Endothelial cell of umbilical vein (primary cell): ENCODE measurements around the gene BCAR1. TPM values are rescaled to one million over a fixed set of nuclear protein-coding genes. Genes with fewer than 3 reads are reported as not detected.

ENCODE experiments used
- BruUV-seq: library from RNA; stranded (reverse); fragments of 400-500 nt; replicated peaks from 2 replicates; lab custom pipeline; 2021; lab: Mats Ljungman, UMichigan
- CTCF ChIA-PET: fragments of 300-600, 350-600 bp; sonication (Branson Sonifier 250); formaldehyde crosslinking; loops from one replicate; lab custom pipeline; 2021; ENCODE audit warnings: antibody characterized with exemption, inconsistent platforms; lab: Charles Lee
- POLR2A ChIA-PET: fragments of 300-600, 350-600 bp; sonication (Branson Sonifier 250); formaldehyde crosslinking; loops from one replicate; lab custom pipeline; 2021; ENCODE audit warnings: antibody characterized with exemption, inconsistent platforms; lab: Charles Lee
- DNase-seq: peaks from one replicate; pipeline ENCODE4 v3.0.0-alpha.2; 2011; ENCODE audit warnings: low read depth, low spot score
- FAIRE-seq: peaks from 2 replicates; lab custom pipeline; 2011; peaks lifted over from hg19 to GRCh38; lab: Jason Lieb, UNC
- H2AFZ ChIP-seq: 2 replicates; pipeline ENCODE4 v1.6.0; 2012; ENCODE audit warnings: low read depth, low read length, control low read depth, inconsistent platforms
- H3K27ac ChIP-seq: 2 replicates; pipeline ENCODE4 v1.5.1; 2011; ENCODE audit warnings: low read depth, mild to moderate bottlenecking, control low read depth, low read length, moderate library complexity; ENCODE audit not compliant: insufficient read depth
- H3K27me3 ChIP-seq, 2 experiments: 2 replicates each; pipeline versions ENCODE4 v1.6.0 to v1.6.1; 2011; ENCODE audit warnings: low read length in 2 of 2, mixed read lengths in 1 of 2; ENCODE audit not compliant: control insufficient read depth in 2 of 2, insufficient read depth in 2 of 2
- H3K36me3 ChIP-seq, 2 experiments: 2 replicates in 1 of 2; 3 replicates in 1 of 2; pipeline ENCODE4 v1.5.1; 2011; ENCODE audit warnings: low read length in 2 of 2, mild to moderate bottlenecking in 1 of 2, moderate library complexity in 1 of 2; ENCODE audit not compliant: control insufficient read depth in 2 of 2, insufficient read depth in 2 of 2; ENCODE audit errors: extremely low read depth in 1 of 2
- H3K4me1 ChIP-seq: 3 replicates; pipeline ENCODE4 v1.5.1; 2011; ENCODE audit warnings: mild to moderate bottlenecking, low read length; ENCODE audit not compliant: control insufficient read depth, insufficient read depth; ENCODE audit errors: extremely low read depth
- H3K4me2 ChIP-seq: 2 replicates; pipeline ENCODE4 v1.6.1; 2011; ENCODE audit warnings: low read length, control low read depth, mixed read lengths; ENCODE audit not compliant: insufficient read depth
- H3K4me3 ChIP-seq, 3 experiments: fragments of 200-600 bp in 1 of 3; sonication (generic), shearing (Covaris generic) in 1 of 3; replicated peaks in 1 of 3; 2 replicates each; pipeline ENCODE4 v1.5.1; 2011 to 2016; ENCODE audit warnings: control low read depth in 3 of 3, low read length in 3 of 3, mild to moderate bottlenecking in 2 of 3, inconsistent platforms in 1 of 3, low read depth in 1 of 3, moderate library complexity in 1 of 3; ENCODE audit not compliant: insufficient read depth in 1 of 3
- H3K79me2 ChIP-seq: 2 replicates; pipeline ENCODE4 v1.6.0; 2012; ENCODE audit warnings: low read length, inconsistent platforms; ENCODE audit not compliant: control insufficient read depth, insufficient read depth
- H3K9ac ChIP-seq: replicated peaks from 2 replicates; pipeline ENCODE3; 2011; ENCODE audit warnings: low read length, control low read depth; ENCODE audit not compliant: insufficient read depth; ENCODE audit errors: extremely low read depth
- H3K9me1 ChIP-seq: replicated peaks from 3 replicates; pipeline ENCODE4 v1.6.0; 2011; ENCODE audit warnings: mild to moderate bottlenecking, low read length; ENCODE audit not compliant: control insufficient read depth, insufficient read depth; ENCODE audit errors: extremely low read depth
- H3K9me3 ChIP-seq: replicated peaks from 2 replicates; pipeline ENCODE4 v1.5.1; 2012; ENCODE audit warnings: low read length, inconsistent platforms; ENCODE audit not compliant: control insufficient read depth, insufficient read depth
- H4K20me1 ChIP-seq: replicated peaks from 2 replicates; pipeline ENCODE3; 2011; ENCODE audit warnings: mild to moderate bottlenecking, low read length; ENCODE audit not compliant: control insufficient read depth, insufficient read depth; ENCODE audit errors: extremely low read depth
- EZH2 ChIP-seq: IDR thresholded peaks from 2 replicates; pipeline ENCODE4 v1.6.1; 2012; ENCODE audit warnings: borderline replicate concordance, low read depth, mild to moderate bottlenecking, moderate library complexity, low read length, inconsistent platforms; ENCODE audit not compliant: severe bottlenecking
- FOS ChIP-seq: IDR thresholded peaks from 2 replicates; pipeline ENCODE4 v1.6.1; 2011; ENCODE audit warnings: mild to moderate bottlenecking, low read length, moderate library complexity, borderline replicate concordance; ENCODE audit not compliant: insufficient read depth
- GATA2 ChIP-seq: IDR thresholded peaks from 2 replicates; pipeline ENCODE4 v1.7.0; 2011; ENCODE audit warnings: low read depth, mild to moderate bottlenecking, moderate library complexity, mixed read lengths, low read length; ENCODE audit not compliant: insufficient read length, insufficient read depth
- JUN ChIP-seq: IDR thresholded peaks from 2 replicates; pipeline ENCODE4 v1.6.1; 2011; ENCODE audit warnings: borderline replicate concordance, low read depth; ENCODE audit not compliant: insufficient read length, insufficient read depth
- MYC ChIP-seq: IDR thresholded peaks from one replicate; pipeline ENCODE4 v1.6.1; 2011; ENCODE audit warnings: mild to moderate bottlenecking, low read depth, low read length
- POLR2A ChIP-seq: IDR thresholded peaks from 2 replicates; pipeline ENCODE4 v1.6.1; 2012; ENCODE audit warnings: low read depth, mild to moderate bottlenecking, control low read depth, low read length
- POLR2AphosphoS5 ChIP-seq: IDR thresholded peaks from 2 replicates; pipeline ENCODE4 v1.6.1; 2012; ENCODE audit warnings: low read depth, mild to moderate bottlenecking, control low read depth, low read length, moderate library complexity; ENCODE audit not compliant: insufficient read depth
- dilution Hi-C: fragments of 300-500 bp; cut with MboI; formaldehyde crosslinking; loops from one replicate; pipeline ENCODE4 v1.15.0; 2019; ENCODE audit warnings: low sequenced_read_pairs; ENCODE audit not compliant: extremely low pct_ligation_motif_present
- intact Hi-C: fragments of 100-400 bp; cut with micrococcal nuclease; formaldehyde crosslinking; loops from one replicate; pipeline ENCODE4 v1.10.0; 2022
- polyA plus RNA-seq, 4 experiments: library from polyadenylated mRNA; depleted of rRNA in 3 of 4; stranded (reverse) in 3 of 4; unstranded in 1 of 4; fragments of >200 nt; gene quantifications; 2 replicates each; pipeline versions ENCODE4 v1.2.1 to v1.2.3, GENCODE V29; 2011 to 2012; ENCODE audit warnings: missing spikeins in 1 of 4
- total RNA-seq: library from RNA; stranded (reverse); gene quantifications from 2 replicates; pipeline ENCODE4 v1.2.3, GENCODE V29; 2021
- TF ChIP-seq, protein P1 (sequence below), 2 donors: IDR thresholded peaks; 1 replicate in 1 of 2; 2 replicates in 1 of 2; pipeline ENCODE4 v1.5.1; 2011; ENCODE audit warnings: low read length in 2 of 2, mild to moderate bottlenecking in 2 of 2, moderate library complexity in 2 of 2, control low read depth in 1 of 2, inconsistent platforms in 1 of 2, low read depth in 1 of 2; ENCODE audit not compliant: insufficient read depth in 1 of 2; ENCODE audit errors: extremely low read depth in 1 of 2
- TF ChIP-seq, protein P2 (sequence below): IDR thresholded peaks from 2 replicates; pipeline ENCODE4 v1.6.1; 2011; ENCODE audit not compliant: insufficient read depth, insufficient read length

BCAR1 gene
- total and polyA plus RNA-seq, 2 donors (not counting 3 experiments of a cell fraction or from before 2014, with no cell fraction given) = 171 to 267 TPM

DNA sequence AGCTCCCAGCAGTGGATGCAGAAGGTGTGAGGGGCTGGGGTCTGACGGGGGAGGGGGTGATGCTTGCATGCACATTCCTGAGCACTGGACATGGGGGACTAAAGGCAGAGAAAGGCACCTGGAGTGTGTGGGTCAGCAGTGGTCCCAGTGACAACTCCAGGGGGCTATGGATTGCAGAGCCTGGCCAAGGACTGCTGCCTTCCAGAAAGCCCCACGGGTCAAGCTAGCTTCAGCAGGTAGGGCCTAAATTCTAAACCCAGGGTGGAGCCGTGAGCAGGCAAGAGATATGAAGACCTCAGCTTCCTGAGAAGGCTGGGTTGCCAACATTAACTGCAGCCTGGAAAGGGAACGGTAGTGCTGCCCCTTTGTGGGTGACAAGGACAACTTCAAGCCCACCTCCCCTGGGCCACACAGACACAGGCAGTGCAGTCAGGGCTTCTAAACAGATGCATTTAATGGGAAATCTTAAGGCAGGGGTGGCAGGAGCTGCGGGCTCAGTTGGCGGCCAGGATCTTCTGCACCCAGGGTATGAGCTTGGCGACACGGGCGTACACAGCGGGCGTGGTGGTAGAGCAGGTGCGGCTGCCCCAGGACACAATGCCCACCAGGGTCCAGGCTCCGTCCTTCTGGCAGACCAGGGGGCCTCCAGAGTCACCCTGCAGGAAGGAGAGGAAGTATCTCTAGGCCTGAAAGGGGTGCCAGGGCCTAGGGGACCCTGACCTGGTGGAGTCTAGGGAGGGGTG lies 47.6 kb downstream of the BCAR1 start:
- FAIRE-seq = no peak
- no peak overlapping the region for H2AFZ ChIP-seq
- intact Hi-C loops = no loop called here
- no peak for TF ChIP-seq POLR2AphosphoS5
- TF ChIP-seq GATA2 = no peak
- TF ChIP-seq JUN = no peak
- no peak for TF ChIP-seq FOS
- TF ChIP-seq EZH2 = no peak
- no peak for TF ChIP-seq POLR2A
- TF ChIP-seq, protein P1, sequence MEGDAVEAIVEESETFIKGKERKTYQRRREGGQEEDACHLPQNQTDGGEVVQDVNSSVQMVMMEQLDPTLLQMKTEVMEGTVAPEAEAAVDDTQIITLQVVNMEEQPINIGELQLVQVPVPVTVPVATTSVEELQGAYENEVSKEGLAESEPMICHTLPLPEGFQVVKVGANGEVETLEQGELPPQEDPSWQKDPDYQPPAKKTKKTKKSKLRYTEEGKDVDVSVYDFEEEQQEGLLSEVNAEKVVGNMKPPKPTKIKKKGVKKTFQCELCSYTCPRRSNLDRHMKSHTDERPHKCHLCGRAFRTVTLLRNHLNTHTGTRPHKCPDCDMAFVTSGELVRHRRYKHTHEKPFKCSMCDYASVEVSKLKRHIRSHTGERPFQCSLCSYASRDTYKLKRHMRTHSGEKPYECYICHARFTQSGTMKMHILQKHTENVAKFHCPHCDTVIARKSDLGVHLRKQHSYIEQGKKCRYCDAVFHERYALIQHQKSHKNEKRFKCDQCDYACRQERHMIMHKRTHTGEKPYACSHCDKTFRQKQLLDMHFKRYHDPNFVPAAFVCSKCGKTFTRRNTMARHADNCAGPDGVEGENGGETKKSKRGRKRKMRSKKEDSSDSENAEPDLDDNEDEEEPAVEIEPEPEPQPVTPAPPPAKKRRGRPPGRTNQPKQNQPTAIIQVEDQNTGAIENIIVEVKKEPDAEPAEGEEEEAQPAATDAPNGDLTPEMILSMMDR (IDR thresholded peaks at IDR 0.05; ENCODE audit: extremely low read depth in 1 of 2, insufficient read depth in 1 of 2, low read depth in 1 of 2, low read length in 2 of 2) = no peak
- no peak for TF ChIP-seq MYC
- TF ChIP-seq, protein P2, sequence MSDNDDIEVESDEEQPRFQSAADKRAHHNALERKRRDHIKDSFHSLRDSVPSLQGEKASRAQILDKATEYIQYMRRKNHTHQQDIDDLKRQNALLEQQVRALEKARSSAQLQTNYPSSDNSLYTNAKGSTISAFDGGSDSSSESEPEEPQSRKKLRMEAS = no peak
- ChIA-PET POLR2A (no interaction called here), CTCF (interaction anchor here (0.8 to 7.9 kb wide), 2 partner anchors 18 to 199 kb away, joined by 4 to 186 read pairs; no protein-coding TSS in a partner anchor)
- no peaks in the 10 kb centered on the region for H3K27me3 ChIP-seq
- H3K4me3 ChIP-seq = no peak overlapping the region
- DNase-seq = no peak
- no peak overlapping the region for H3K27ac ChIP-seq
- H3K4me1 ChIP-seq = peaks cover 2% of the 10 kb centered on the region
- no peaks in the 10 kb centered on the region for H3K79me2 ChIP-seq
- no peaks in the 10 kb centered on the region for H3K9me3 ChIP-seq
- H4K20me1 ChIP-seq = no peaks in the 10 kb centered on the region
- no peaks in the 10 kb centered on the region for H3K36me3 ChIP-seq
- H3K9me1 ChIP-seq = no peaks in the 10 kb centered on the region
- dilution Hi-C loops = no loop called here
- no peak overlapping the region for H3K4me2 ChIP-seq
- H3K9ac ChIP-seq = no peak overlapping the region
- BruUV-seq = no TSS peak
